PC-3 (cell line): ENCODE results near the gene GIMAP8. TPM values are rescaled to one million over a fixed set of nuclear protein-coding genes. Genes with fewer than 3 reads are reported as not detected.

Experiments used
- ATAC-seq: fragments of 200-7000 bp; cut with Tn5 transposase; 2 replicates; pipeline ENCODE4 v1.9.1; 2020; ENCODE audit warnings: mild to moderate bottlenecking, moderate library complexity
- BruUV-seq: library from RNA; stranded (reverse); fragments of 400-500 nt; replicated peaks from 2 replicates; lab custom pipeline; 2021; lab: Mats Ljungman, UMichigan
- CTCF ChIA-PET: fragments of 300-600 bp; sonication (Branson Sonifier 250); formaldehyde crosslinking; loops from one replicate; lab custom pipeline; 2022; ENCODE audit warnings: antibody characterized with exemption; lab: Charles Lee
- POLR2A ChIA-PET: fragments of 300-600 bp; sonication (Branson Sonifier 250); formaldehyde crosslinking; loops from one replicate; lab custom pipeline; 2022; ENCODE audit warnings: antibody characterized with exemption; ENCODE audit not compliant: unreplicated experiment; lab: Charles Lee
- DNase-seq: peaks from one replicate; pipeline ENCODE4 v3.0.0-alpha.2; 2015
- H2AFZ ChIP-seq: fragments of 300-600 bp; sonication (generic); 2 replicates; pipeline ENCODE4 v1.6.0; 2016; ENCODE audit warnings: antibody characterized with exemption, low read length
- H3F3A ChIP-seq: fragments of 300-600 bp; sonication (generic); one replicate; pipeline ENCODE4 v1.6.0; 2017; ENCODE audit warnings: antibody characterized with exemption, low read length, control low read depth, mild to moderate bottlenecking; ENCODE audit not compliant: unreplicated experiment
- H3K27ac ChIP-seq: fragments of 300-600 bp; sonication (generic); 2 replicates; pipeline ENCODE4 v1.5.1; 2016; ENCODE audit warnings: mild to moderate bottlenecking, low read length
- H3K27me3 ChIP-seq: fragments of 300-600 bp; sonication (generic); 2 replicates; pipeline ENCODE4 v1.6.1; 2016; ENCODE audit warnings: low read length, mixed read lengths
- H3K36me3 ChIP-seq: fragments of 300-600 bp; sonication (generic); 2 replicates; pipeline ENCODE4 v1.6.1; 2016; ENCODE audit warnings: low read depth, mixed run types, low read length, mixed read lengths
- H3K4me1 ChIP-seq: fragments of 300-600 bp; sonication (generic); 2 replicates; pipeline ENCODE4 v1.5.1; 2016; ENCODE audit warnings: low read length; ENCODE audit not compliant: insufficient read depth
- H3K4me2 ChIP-seq: fragments of 300-600 bp; sonication (generic); 2 replicates; pipeline ENCODE4 v1.6.0; 2016; ENCODE audit warnings: low read length
- H3K4me3 ChIP-seq: fragments of 300-600 bp; sonication (generic); 2 replicates; pipeline ENCODE4 v1.5.1; 2016; ENCODE audit warnings: mild to moderate bottlenecking, low read length, mixed read lengths
- H3K79me2 ChIP-seq: fragments of 300-600 bp; sonication (generic); 2 replicates; pipeline ENCODE4 v1.6.1; 2017; ENCODE audit warnings: low read length, mixed read lengths
- H3K9ac ChIP-seq: fragments of 300-600 bp; sonication (generic); 2 replicates; pipeline ENCODE4 v1.6.0; 2016; ENCODE audit warnings: mild to moderate bottlenecking, low read length
- H3K9me2 ChIP-seq: fragments of 300-600 bp; sonication (generic); replicated peaks from 2 replicates; pipeline ENCODE4 v1.6.1; 2016; ENCODE audit warnings: mixed run types, low read length, mixed read lengths
- H3K9me3 ChIP-seq: fragments of 300-600 bp; sonication (generic); 2 replicates; pipeline ENCODE4 v1.6.1; 2016; ENCODE audit warnings: low read length, mixed read lengths
- H4K20me1 ChIP-seq: fragments of 300-600 bp; sonication (generic); 2 replicates; pipeline ENCODE4 v1.6.1; 2016; ENCODE audit warnings: low read length, mixed read lengths
- EZH2 ChIP-seq: fragments of 300-600 bp; sonication (generic); IDR thresholded peaks from one replicate; pipeline ENCODE4 v1.6.1; 2017; ENCODE audit warnings: antibody characterized with exemption, mild to moderate bottlenecking, low read length; ENCODE audit not compliant: unreplicated experiment
- EZH2phosphoT487 ChIP-seq: fragments of 300-600 bp; sonication (generic); IDR thresholded peaks from 2 replicates; pipeline ENCODE4 v1.6.1; 2018; ENCODE audit warnings: mild to moderate bottlenecking, antibody characterized with exemption, low read length, borderline replicate concordance
- intact Hi-C: fragments of 100-400 bp; cut with micrococcal nuclease; formaldehyde crosslinking; loops from 2 replicates; pipeline ENCODE4 v1.9.0; 2023
- total RNA-seq: library from RNA; depleted of rRNA; stranded (reverse); fragments of >200 nt; gene quantifications from 2 replicates; pipeline ENCODE4 v1.2.3, GENCODE V29; 2014
- TF ChIP-seq, protein P1 (sequence below): fragments of 300-600 bp; sonication (generic); conservative IDR thresholded peaks from 2 replicates; pipeline ENCODE4 v1.5.1; 2017; ENCODE audit warnings: antibody characterized with exemption, low read depth, mild to moderate bottlenecking, low read length

Gene GIMAP8
- total RNA-seq, 1 experiment from 2014 or later = not detected

DNA sequence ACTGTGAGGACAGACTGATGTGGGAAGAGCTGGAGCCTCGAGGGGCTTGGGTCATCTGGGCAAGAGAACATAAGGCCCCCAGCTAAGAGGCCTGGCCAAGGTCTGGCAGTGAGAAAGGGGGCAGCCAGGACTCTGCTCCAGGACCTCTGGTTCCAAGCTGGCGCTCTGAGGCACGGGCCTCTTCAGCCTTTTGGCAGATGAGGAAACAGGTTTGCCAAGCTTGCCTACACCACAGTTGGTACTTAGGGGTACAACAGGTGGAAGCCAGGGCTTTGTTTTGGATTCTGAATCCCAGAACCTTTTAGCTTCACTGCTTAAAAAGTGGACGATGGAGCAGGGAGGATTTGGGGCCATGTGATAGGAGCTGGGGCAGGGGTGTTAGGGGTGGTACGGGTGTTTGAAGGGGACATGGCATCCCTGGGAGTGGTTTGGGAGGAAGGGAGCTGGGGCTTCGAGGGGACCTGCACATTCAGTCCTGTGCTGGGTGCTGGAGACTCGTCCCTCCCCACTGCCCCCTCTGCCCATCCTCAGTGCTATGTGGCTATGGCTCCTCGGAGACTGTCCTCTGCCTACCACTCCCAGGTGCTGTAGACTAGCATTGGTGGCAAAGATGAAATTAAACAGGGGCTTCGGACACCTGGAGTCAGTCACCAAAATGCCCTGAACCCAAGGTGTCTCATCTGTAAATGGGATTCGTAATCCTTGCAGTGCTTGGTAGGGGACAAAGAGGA, 41.0 kb upstream of the GIMAP8 start:
- DNase-seq (no peak), ATAC-seq (no peak)
- Histone ChIP-seq H3K27ac (no peak overlapping the region), H3K4me1 (peaks cover 4% of the 10 kb centered on the region; the same call in 1 of the 2 replicates), H2AFZ (no peak overlapping the region), H3K79me2 (no peaks in the 10 kb centered on the region), H3F3A (no peaks in the 10 kb centered on the region), H4K20me1 (no peaks in the 10 kb centered on the region), H3K36me3 (no peaks in the 10 kb centered on the region), H3K4me3 (no peak overlapping the region), H3K9me3 (no peaks in the 10 kb centered on the region), H3K4me2 (no peak overlapping the region), H3K27me3 (no peaks in the 10 kb centered on the region), H3K9me2 (no peaks in the 10 kb centered on the region), H3K9ac (no peak overlapping the region)
- BruUV-seq = no TSS peak
- intact Hi-C loops = no loop called here
- CTCF ChIA-PET = no interaction called here
- POLR2A ChIA-PET = no interaction called here
- TF ChIP-seq, protein P1, sequence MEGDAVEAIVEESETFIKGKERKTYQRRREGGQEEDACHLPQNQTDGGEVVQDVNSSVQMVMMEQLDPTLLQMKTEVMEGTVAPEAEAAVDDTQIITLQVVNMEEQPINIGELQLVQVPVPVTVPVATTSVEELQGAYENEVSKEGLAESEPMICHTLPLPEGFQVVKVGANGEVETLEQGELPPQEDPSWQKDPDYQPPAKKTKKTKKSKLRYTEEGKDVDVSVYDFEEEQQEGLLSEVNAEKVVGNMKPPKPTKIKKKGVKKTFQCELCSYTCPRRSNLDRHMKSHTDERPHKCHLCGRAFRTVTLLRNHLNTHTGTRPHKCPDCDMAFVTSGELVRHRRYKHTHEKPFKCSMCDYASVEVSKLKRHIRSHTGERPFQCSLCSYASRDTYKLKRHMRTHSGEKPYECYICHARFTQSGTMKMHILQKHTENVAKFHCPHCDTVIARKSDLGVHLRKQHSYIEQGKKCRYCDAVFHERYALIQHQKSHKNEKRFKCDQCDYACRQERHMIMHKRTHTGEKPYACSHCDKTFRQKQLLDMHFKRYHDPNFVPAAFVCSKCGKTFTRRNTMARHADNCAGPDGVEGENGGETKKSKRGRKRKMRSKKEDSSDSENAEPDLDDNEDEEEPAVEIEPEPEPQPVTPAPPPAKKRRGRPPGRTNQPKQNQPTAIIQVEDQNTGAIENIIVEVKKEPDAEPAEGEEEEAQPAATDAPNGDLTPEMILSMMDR = no peak
- no peak for TF ChIP-seq EZH2phosphoT487
- no peak for TF ChIP-seq EZH2

DNA sequence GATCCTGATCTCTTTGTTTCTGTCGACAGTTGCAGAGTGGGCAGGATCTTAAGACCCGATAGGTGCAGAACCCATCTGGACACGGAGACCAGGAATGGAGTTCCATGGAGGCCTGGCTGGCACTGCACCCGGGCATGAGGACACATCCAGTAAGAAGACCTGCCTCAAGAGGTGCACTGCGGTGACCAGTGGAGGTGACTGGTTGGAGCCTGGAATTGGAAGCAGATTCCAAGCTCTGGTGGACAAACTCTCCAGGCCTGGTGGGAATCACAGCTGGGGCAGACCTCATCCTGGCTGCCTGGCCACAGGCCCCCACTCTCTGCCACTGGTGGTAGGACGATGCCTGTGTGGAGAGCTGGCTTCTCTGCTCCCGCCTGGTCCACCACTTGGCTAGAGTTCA, 40.3 kb upstream of the GIMAP8 start:
- Histone ChIP-seq H2AFZ (no peak overlapping the region), H4K20me1 (no peaks in the 10 kb centered on the region), H3K4me1 (no peaks in the 10 kb centered on the region), H3K9me3 (no peaks in the 10 kb centered on the region), H3K27ac (no peak overlapping the region), H3K9me2 (no peaks in the 10 kb centered on the region), H3F3A (no peaks in the 10 kb centered on the region), H3K4me2 (no peak overlapping the region), H3K79me2 (no peaks in the 10 kb centered on the region), H3K36me3 (no peaks in the 10 kb centered on the region), H3K4me3 (no peak overlapping the region), H3K9ac (no peak overlapping the region), H3K27me3 (no peaks in the 10 kb centered on the region)
- ChIA-PET CTCF (no interaction called here), POLR2A (no interaction called here)
- TF ChIP-seq, protein P1 = no peak
- TF ChIP-seq EZH2 (no peak), EZH2phosphoT487 (no peak)
- no peak for ATAC-seq
- intact Hi-C loops = no loop called here
- no TSS peak for BruUV-seq
- no peak for DNase-seq

DNA sequence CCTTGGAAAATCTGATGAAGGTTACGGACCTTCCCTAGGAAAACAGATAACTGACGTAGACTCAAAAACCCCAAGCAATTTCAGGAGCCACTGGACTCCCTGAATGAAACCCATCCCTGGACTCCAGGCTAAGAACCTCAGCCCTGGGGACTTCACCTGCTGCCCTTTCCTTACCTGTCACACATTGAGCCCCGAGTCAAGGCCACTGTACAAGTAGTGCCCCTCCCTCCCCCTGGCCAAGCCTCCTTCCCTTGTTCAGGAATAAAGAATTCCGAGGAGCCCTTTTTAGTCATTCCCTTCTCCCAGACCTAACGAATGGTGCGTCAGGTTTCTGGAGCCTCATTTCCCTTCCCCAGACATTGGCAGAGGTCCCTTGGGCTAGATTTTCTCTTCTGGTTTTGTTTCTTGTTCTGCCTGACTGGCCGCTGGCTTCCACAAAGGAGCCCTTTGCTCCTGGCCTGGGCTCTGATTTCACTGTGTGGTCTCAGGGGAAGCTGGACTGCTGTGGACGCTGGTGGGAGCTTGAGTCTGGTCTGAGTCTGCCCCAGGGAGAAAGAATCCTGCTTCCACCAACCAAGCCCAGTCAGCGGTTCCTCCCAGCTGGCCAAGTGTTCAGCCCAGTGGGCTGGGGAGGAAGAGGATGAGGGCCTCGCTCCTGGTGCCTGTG, 39.6 kb upstream of the GIMAP8 start:
- H3K9me3 ChIP-seq = no peaks in the 10 kb centered on the region
- intact Hi-C loops = no loop called here
- no peak overlapping the region for H3K9ac ChIP-seq
- TF ChIP-seq, protein P1 = no peak
- TF ChIP-seq EZH2phosphoT487 (no peak), EZH2 (no peak)
- H3K4me3 ChIP-seq = no peak overlapping the region
- POLR2A ChIA-PET = interaction anchor here (0.6 kb wide), 1 partner anchor 42 kb away, joined by 6 read pairs; no protein-coding TSS in a partner anchor
- CTCF ChIA-PET = no interaction called here
- no TSS peak for BruUV-seq
- no peaks in the 10 kb centered on the region for H3K27me3 ChIP-seq
- no peaks in the 10 kb centered on the region for H3F3A ChIP-seq
- ATAC-seq = no peak
- no peak overlapping the region for H3K4me2 ChIP-seq
- H3K9me2 ChIP-seq = no peaks in the 10 kb centered on the region
- no peak overlapping the region for H2AFZ ChIP-seq
- H3K79me2 ChIP-seq = no peaks in the 10 kb centered on the region
- DNase-seq = no peak
- H4K20me1 ChIP-seq = no peaks in the 10 kb centered on the region
- H3K36me3 ChIP-seq = no peaks in the 10 kb centered on the region
- H3K27ac ChIP-seq = no peak overlapping the region
- H3K4me1 ChIP-seq = no peaks in the 10 kb centered on the region
